Epithelial cell of proximal tubule (primary cell): ENCODE measurements around the gene KMT5C. TPM values are rescaled to one million over a fixed set of nuclear protein-coding genes. Genes with fewer than 3 reads are reported as not detected.

ENCODE experiments used
- DNase-seq: peaks from one replicate; pipeline ENCODE4 v3.0.0-alpha.2; 2011; ENCODE audit warnings: low read depth
- H3K4me3 ChIP-seq: 2 replicates; pipeline ENCODE4 v1.5.1; 2011; ENCODE audit warnings: low read depth, mild to moderate bottlenecking, low read length
- total RNA-seq: library from RNA; depleted of rRNA; stranded (reverse); fragments of >200 nt; gene quantifications from 2 replicates; pipeline ENCODE4 v1.2.3, GENCODE V29; 2015
- TF ChIP-seq, protein P1 (sequence below): conservative IDR thresholded peaks from 2 replicates; pipeline ENCODE4 v1.5.1; 2012; ENCODE audit warnings: low read depth, mild to moderate bottlenecking, low read length

Gene KMT5C
- total RNA-seq, 1 donor from 2014 or later, result 18.5 TPM

DNA sequence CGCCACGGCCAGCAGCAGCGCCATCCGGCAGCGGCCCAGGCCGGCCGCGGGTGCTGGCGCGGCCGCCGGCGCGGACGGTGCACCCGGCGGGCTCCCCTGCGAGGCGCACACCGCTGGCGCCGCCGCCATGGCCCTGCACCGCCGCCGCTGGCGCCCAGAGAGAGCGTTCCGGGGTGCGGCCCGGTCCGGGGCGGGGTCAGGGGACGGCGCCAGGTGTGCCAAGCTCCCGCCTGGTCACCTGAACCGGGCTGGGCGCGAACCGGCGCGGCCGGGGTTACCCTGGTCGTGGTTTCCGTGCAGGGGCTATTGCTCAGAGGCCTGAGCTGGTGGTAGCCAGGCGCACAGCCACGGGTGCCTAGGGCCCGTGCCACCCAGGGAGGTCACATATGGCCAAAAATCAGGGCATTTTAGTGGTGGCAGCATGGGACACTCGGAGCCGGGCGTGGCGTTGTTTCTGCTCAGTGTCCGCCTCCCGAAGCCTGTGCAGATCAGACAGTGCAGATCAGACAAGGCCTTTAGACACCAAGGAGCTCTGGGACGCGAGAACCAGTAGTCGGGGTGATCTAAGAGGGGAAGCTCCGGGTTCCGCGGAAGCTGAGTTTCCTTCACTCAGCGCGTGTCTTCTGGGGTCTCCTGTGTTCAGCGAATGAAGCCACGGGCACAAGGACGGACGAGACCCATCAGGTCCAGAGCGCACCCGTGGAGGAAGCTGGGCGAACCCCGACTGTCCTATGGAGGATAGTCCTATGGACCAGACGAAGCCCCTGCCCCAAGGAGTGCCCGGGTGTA lies 44.6 kb downstream of the KMT5C start, which contains the start of gene TMEM238:
Gene TMEM238 (minus strand): TSS at position 162 of the 789 bp plus-strand sequence. CDS start 33 bp downstream, at position 129.
- H3K4me3 ChIP-seq, result peak within 1 kb of the TSS; percentile 99
- TF ChIP-seq, protein P1, sequence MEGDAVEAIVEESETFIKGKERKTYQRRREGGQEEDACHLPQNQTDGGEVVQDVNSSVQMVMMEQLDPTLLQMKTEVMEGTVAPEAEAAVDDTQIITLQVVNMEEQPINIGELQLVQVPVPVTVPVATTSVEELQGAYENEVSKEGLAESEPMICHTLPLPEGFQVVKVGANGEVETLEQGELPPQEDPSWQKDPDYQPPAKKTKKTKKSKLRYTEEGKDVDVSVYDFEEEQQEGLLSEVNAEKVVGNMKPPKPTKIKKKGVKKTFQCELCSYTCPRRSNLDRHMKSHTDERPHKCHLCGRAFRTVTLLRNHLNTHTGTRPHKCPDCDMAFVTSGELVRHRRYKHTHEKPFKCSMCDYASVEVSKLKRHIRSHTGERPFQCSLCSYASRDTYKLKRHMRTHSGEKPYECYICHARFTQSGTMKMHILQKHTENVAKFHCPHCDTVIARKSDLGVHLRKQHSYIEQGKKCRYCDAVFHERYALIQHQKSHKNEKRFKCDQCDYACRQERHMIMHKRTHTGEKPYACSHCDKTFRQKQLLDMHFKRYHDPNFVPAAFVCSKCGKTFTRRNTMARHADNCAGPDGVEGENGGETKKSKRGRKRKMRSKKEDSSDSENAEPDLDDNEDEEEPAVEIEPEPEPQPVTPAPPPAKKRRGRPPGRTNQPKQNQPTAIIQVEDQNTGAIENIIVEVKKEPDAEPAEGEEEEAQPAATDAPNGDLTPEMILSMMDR, result no peak
- DNase-seq, result no peak

DNA sequence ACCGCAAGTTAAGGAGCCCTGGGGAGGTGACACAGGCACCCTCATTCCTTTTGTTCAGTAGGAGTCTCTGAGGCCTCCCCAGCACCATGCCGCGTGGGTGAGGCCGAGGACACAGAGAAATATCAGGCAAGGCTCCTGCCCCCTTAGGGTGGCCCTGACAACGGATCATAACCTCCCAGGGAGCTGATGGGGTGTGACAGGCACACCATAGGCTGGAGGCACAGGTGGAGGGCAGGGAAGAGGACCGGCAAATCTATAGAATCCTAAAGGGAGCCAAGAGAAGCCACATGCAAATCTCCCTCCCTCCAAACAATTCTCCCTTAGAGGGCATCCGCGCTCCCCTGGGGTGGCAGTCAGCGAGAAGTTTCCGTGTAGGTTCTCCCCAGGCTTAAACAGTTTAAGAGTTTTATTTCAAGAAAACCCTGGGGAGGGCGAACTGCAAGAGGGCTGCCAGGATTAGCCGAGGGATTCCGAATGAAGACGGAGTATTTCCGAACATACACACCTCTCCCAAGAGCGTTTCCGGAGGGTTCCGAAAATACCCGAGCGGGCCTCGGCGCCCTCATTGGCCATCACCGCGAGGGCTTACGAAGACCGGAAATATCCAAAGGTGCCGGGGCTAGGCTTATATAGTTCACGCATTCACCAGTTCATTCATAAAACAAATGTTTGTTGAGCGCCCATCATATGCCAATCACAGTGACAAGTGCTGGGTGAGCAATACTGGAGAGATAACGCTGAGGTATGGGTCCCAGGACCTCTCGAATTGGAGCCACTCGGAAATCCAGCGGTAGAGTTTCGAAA lies 45.4 kb downstream of the KMT5C start:
- H3K4me3 ChIP-seq, result peak overlapping the region; percentile 99
- TF ChIP-seq, protein P1, result peak; percentile 2
- DNase-seq, result peak; percentile 85

DNA sequence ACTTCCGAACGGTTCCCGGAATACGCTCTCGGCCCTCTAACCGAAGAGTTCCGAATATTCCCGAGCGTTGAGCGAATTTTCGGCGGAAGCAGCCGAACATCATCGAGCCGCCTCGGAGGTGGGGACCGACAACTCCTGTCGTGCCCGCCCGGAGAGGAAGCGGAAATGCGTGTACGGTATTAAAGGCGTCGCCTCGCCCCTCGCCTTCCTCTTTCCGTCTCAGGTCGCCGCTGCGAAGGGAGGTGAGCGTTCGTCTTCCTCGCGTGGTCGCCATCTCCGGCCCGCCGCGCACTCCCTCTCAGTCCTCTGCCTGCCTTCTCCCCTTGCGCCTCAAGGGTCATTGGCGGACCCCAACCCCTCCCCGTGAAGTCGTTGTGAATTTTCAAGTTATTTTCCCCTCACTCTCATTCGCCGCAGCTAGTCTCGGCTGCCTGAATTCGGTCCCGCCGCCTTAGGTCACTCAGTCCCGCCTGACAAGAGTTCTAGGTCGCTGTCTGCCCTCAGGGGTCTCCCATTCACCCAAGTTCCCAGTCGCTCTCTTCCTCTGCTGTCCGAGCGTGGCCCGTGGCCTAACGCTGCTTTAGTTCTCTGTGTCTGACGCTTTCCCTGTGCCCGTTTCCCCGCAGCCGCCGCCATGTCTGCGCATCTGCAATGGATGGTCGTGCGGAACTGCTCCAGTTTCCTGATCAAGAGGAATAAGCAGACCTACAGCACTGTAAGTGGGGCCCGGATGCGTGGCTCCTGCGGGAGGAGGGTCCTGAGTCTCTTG lies 46.2 kb downstream of the KMT5C start, which contains the start of gene RPL28:
Gene RPL28 (plus strand): TSS at position 209 of the 769 bp plus-strand sequence. CDS start 426 bp downstream, at position 635.
- TF ChIP-seq, protein P1, result no peak
- peak within 1 kb of the TSS; percentile 99 for H3K4me3 ChIP-seq
- peak; percentile 93 for DNase-seq

DNA sequence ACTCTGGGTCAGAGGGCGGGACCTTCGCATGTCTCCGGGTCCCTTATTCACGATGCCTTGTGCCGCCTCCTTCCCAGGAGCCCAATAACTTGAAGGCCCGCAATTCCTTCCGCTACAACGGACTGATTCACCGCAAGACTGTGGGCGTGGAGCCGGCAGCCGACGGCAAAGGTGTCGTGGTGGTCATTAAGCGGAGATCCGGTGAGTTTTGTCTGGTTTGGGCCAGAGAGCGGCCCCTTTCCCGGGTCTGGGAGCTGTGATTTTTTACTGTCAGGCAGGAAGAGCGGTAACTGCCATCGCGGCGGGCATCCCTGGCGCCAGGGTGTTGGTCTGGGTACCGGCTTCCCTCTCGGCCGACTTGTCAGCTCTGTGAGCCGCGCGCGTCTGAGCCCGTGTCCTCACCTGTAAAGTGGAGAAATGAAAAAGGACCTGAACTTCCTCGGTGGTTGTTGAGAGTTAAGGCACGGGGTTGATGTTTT lies 46.9 kb downstream of the KMT5C start:
- peak overlapping the region; percentile 99 for H3K4me3 ChIP-seq
- no peak for DNase-seq
- TF ChIP-seq, protein P1, result no peak

DNA sequence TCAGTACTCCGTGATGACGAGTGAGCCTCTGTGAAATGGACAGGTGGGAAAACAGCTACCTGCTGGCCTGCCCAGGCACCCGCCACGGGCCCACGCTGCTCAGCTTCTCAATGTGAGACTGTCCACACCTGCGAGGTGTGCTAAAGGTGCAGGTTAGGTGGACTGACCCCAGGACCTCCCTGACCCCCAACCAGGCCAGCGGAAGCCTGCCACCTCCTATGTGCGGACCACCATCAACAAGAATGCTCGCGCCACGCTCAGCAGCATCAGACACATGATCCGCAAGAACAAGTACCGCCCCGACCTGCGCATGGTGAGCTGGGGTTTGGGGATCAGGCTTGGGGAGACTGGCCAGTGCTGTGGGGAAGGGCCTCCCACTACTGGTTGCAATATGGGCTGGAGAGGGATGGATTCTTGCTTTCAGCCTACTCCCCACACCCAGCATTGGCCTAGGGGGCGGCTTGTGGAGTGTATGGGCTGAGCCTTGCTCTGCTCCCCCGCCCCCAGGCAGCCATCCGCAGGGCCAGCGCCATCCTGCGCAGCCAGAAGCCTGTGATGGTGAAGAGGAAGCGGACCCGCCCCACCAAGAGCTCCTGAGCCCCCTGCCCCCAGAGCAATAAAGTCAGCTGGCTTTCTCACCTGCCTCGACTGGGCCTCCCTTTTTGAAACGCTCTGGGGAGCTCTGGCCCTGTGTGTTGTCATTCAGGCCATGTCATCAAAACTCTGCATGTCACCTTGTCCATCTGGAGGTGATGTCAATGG lies 48.2 kb downstream of the KMT5C start:
- DNase-seq, result no peak
- peak overlapping the region; percentile 99 for H3K4me3 ChIP-seq

More for the DNA sequence above, 48.2 kb downstream of the KMT5C start:
- TF ChIP-seq, protein P1, result no peak
